Endothelial cell of umbilical vein (primary cell): ENCODE results near the gene VTI1A. TPM values are rescaled to one million over a fixed set of nuclear protein-coding genes. Genes with fewer than 3 reads are reported as not detected.

Experiments used
- BruUV-seq: library from RNA; stranded (reverse); fragments of 400-500 nt; replicated peaks from 2 replicates; lab custom pipeline; 2021; lab: Mats Ljungman, UMichigan
- CTCF ChIA-PET: fragments of 300-600, 350-600 bp; sonication (Branson Sonifier 250); formaldehyde crosslinking; loops from one replicate; lab custom pipeline; 2021; ENCODE audit warnings: antibody characterized with exemption, inconsistent platforms; lab: Charles Lee
- POLR2A ChIA-PET: fragments of 300-600, 350-600 bp; sonication (Branson Sonifier 250); formaldehyde crosslinking; loops from one replicate; lab custom pipeline; 2021; ENCODE audit warnings: antibody characterized with exemption, inconsistent platforms; lab: Charles Lee
- DNase-seq: peaks from one replicate; pipeline ENCODE4 v3.0.0-alpha.2; 2011; ENCODE audit warnings: low read depth, low spot score
- FAIRE-seq: peaks from 2 replicates; lab custom pipeline; 2011; peaks lifted over from hg19 to GRCh38; lab: Jason Lieb, UNC
- H2AFZ ChIP-seq: 2 replicates; pipeline ENCODE4 v1.6.0; 2012; ENCODE audit warnings: low read depth, low read length, control low read depth, inconsistent platforms
- H3K27ac ChIP-seq: 2 replicates; pipeline ENCODE4 v1.5.1; 2011; ENCODE audit warnings: low read depth, mild to moderate bottlenecking, control low read depth, low read length, moderate library complexity; ENCODE audit not compliant: insufficient read depth
- H3K27me3 ChIP-seq, 2 experiments: 2 replicates each; pipeline versions ENCODE4 v1.6.0 to v1.6.1; 2011; ENCODE audit warnings: low read length in 2 of 2, mixed read lengths in 1 of 2; ENCODE audit not compliant: control insufficient read depth in 2 of 2, insufficient read depth in 2 of 2
- H3K36me3 ChIP-seq, 2 experiments: 2 replicates in 1 of 2; 3 replicates in 1 of 2; pipeline ENCODE4 v1.5.1; 2011; ENCODE audit warnings: low read length in 2 of 2, mild to moderate bottlenecking in 1 of 2, moderate library complexity in 1 of 2; ENCODE audit not compliant: control insufficient read depth in 2 of 2, insufficient read depth in 2 of 2; ENCODE audit errors: extremely low read depth in 1 of 2
- H3K4me1 ChIP-seq: 3 replicates; pipeline ENCODE4 v1.5.1; 2011; ENCODE audit warnings: mild to moderate bottlenecking, low read length; ENCODE audit not compliant: control insufficient read depth, insufficient read depth; ENCODE audit errors: extremely low read depth
- H3K4me2 ChIP-seq: 2 replicates; pipeline ENCODE4 v1.6.1; 2011; ENCODE audit warnings: low read length, control low read depth, mixed read lengths; ENCODE audit not compliant: insufficient read depth
- H3K4me3 ChIP-seq, 3 experiments: fragments of 200-600 bp in 1 of 3; sonication (generic), shearing (Covaris generic) in 1 of 3; replicated peaks in 1 of 3; 2 replicates each; pipeline ENCODE4 v1.5.1; 2011 to 2016; ENCODE audit warnings: control low read depth in 3 of 3, low read length in 3 of 3, mild to moderate bottlenecking in 2 of 3, inconsistent platforms in 1 of 3, low read depth in 1 of 3, moderate library complexity in 1 of 3; ENCODE audit not compliant: insufficient read depth in 1 of 3
- H3K79me2 ChIP-seq: 2 replicates; pipeline ENCODE4 v1.6.0; 2012; ENCODE audit warnings: low read length, inconsistent platforms; ENCODE audit not compliant: control insufficient read depth, insufficient read depth
- H3K9ac ChIP-seq: replicated peaks from 2 replicates; pipeline ENCODE3; 2011; ENCODE audit warnings: low read length, control low read depth; ENCODE audit not compliant: insufficient read depth; ENCODE audit errors: extremely low read depth
- H3K9me1 ChIP-seq: replicated peaks from 3 replicates; pipeline ENCODE4 v1.6.0; 2011; ENCODE audit warnings: mild to moderate bottlenecking, low read length; ENCODE audit not compliant: control insufficient read depth, insufficient read depth; ENCODE audit errors: extremely low read depth
- H3K9me3 ChIP-seq: replicated peaks from 2 replicates; pipeline ENCODE4 v1.5.1; 2012; ENCODE audit warnings: low read length, inconsistent platforms; ENCODE audit not compliant: control insufficient read depth, insufficient read depth
- H4K20me1 ChIP-seq: replicated peaks from 2 replicates; pipeline ENCODE3; 2011; ENCODE audit warnings: mild to moderate bottlenecking, low read length; ENCODE audit not compliant: control insufficient read depth, insufficient read depth; ENCODE audit errors: extremely low read depth
- CTCF ChIP-seq, 2 donors: IDR thresholded peaks; 1 replicate in 1 of 2; 2 replicates in 1 of 2; pipeline ENCODE4 v1.5.1; 2011; ENCODE audit warnings: low read length in 2 of 2, mild to moderate bottlenecking in 2 of 2, moderate library complexity in 2 of 2, control low read depth in 1 of 2, inconsistent platforms in 1 of 2, low read depth in 1 of 2; ENCODE audit not compliant: insufficient read depth in 1 of 2; ENCODE audit errors: extremely low read depth in 1 of 2
- EZH2 ChIP-seq: IDR thresholded peaks from 2 replicates; pipeline ENCODE4 v1.6.1; 2012; ENCODE audit warnings: borderline replicate concordance, low read depth, mild to moderate bottlenecking, moderate library complexity, low read length, inconsistent platforms; ENCODE audit not compliant: severe bottlenecking
- FOS ChIP-seq: IDR thresholded peaks from 2 replicates; pipeline ENCODE4 v1.6.1; 2011; ENCODE audit warnings: mild to moderate bottlenecking, low read length, moderate library complexity, borderline replicate concordance; ENCODE audit not compliant: insufficient read depth
- GATA2 ChIP-seq: IDR thresholded peaks from 2 replicates; pipeline ENCODE4 v1.7.0; 2011; ENCODE audit warnings: low read depth, mild to moderate bottlenecking, moderate library complexity, mixed read lengths, low read length; ENCODE audit not compliant: insufficient read length, insufficient read depth
- JUN ChIP-seq: IDR thresholded peaks from 2 replicates; pipeline ENCODE4 v1.6.1; 2011; ENCODE audit warnings: borderline replicate concordance, low read depth; ENCODE audit not compliant: insufficient read length, insufficient read depth
- MYC ChIP-seq: IDR thresholded peaks from one replicate; pipeline ENCODE4 v1.6.1; 2011; ENCODE audit warnings: mild to moderate bottlenecking, low read depth, low read length
- POLR2A ChIP-seq: IDR thresholded peaks from 2 replicates; pipeline ENCODE4 v1.6.1; 2012; ENCODE audit warnings: low read depth, mild to moderate bottlenecking, control low read depth, low read length
- POLR2AphosphoS5 ChIP-seq: IDR thresholded peaks from 2 replicates; pipeline ENCODE4 v1.6.1; 2012; ENCODE audit warnings: low read depth, mild to moderate bottlenecking, control low read depth, low read length, moderate library complexity; ENCODE audit not compliant: insufficient read depth
- dilution Hi-C: fragments of 300-500 bp; cut with MboI; formaldehyde crosslinking; loops from one replicate; pipeline ENCODE4 v1.15.0; 2019; ENCODE audit warnings: low sequenced_read_pairs; ENCODE audit not compliant: extremely low pct_ligation_motif_present
- intact Hi-C: fragments of 100-400 bp; cut with micrococcal nuclease; formaldehyde crosslinking; loops from one replicate; pipeline ENCODE4 v1.10.0; 2022
- polyA plus RNA-seq, 4 experiments: library from polyadenylated mRNA; depleted of rRNA in 3 of 4; stranded (reverse) in 3 of 4; unstranded in 1 of 4; fragments of >200 nt; gene quantifications; 2 replicates each; pipeline versions ENCODE4 v1.2.1 to v1.2.3, GENCODE V29; 2011 to 2012; ENCODE audit warnings: missing spikeins in 1 of 4
- total RNA-seq: library from RNA; stranded (reverse); gene quantifications from 2 replicates; pipeline ENCODE4 v1.2.3, GENCODE V29; 2021
- TF ChIP-seq, protein P1 (sequence below): IDR thresholded peaks from 2 replicates; pipeline ENCODE4 v1.6.1; 2011; ENCODE audit not compliant: insufficient read depth, insufficient read length

The VTI1A gene
- total and polyA plus RNA-seq, 2 donors (not counting 3 experiments of a cell fraction or from before 2014, with no cell fraction given), result 10.8 to 35.6 TPM

DNA sequence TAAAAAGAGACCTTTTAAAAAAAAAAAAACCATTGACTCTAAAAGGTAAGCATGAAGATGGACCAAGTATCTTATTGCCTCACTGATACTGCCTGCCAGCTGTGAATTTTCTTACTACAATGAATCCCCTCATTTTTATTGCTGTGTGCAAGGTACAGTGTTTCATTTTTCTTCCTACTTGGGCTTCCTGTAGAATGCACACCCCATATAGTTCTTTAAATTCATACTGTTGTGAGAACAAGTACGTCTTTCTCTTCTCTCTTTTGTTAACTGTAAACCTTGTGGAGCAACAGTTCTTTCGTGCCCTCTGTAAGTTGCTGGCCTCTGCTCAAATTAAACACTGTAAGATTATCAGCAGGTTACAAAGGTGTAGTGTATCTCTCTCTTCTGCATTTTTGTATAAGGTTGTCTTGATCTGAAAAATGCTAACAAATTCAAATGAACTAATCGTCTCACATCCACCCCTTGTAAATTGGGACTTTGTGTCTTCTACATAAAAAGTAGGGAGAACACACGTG lies 105.6 kb downstream of the VTI1A start:
- Histone ChIP-seq H3K4me3 (no peak overlapping the region), H3K27ac (no peak overlapping the region), H3K4me2 (no peak overlapping the region), H3K9me1 (no peaks in the 10 kb centered on the region), H3K9ac (no peak overlapping the region), H3K9me3 (no peaks in the 10 kb centered on the region), H2AFZ (no peak overlapping the region), H4K20me1 (no peaks in the 10 kb centered on the region), H3K4me1 (no peaks in the 10 kb centered on the region), H3K27me3 (no peaks in the 10 kb centered on the region), H3K36me3 (no peaks in the 10 kb centered on the region), H3K79me2 (no peaks in the 10 kb centered on the region)
- TF ChIP-seq MYC (no peak), JUN (no peak), POLR2A (no peak), POLR2AphosphoS5 (no peak), EZH2 (no peak), CTCF (IDR thresholded peaks at IDR 0.05; ENCODE audit: extremely low read depth in 1 of 2, insufficient read depth in 1 of 2, low read depth in 1 of 2, low read length in 2 of 2) (no peak), GATA2 (no peak), FOS (no peak)
- TF ChIP-seq, protein P1, sequence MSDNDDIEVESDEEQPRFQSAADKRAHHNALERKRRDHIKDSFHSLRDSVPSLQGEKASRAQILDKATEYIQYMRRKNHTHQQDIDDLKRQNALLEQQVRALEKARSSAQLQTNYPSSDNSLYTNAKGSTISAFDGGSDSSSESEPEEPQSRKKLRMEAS, result no peak
- ChIA-PET CTCF (no interaction called here), POLR2A (no interaction called here)
- no TSS peak for BruUV-seq
- dilution Hi-C loops (loop anchor here (25.0 kb wide), 1 partner anchor 560 kb away; no protein-coding TSS in a partner anchor), intact Hi-C loops (no loop called here)
- DNase-seq (no peak), FAIRE-seq (no peak)
